ENCODE measurements around the gene SNORC. TPM values are rescaled to one million over a fixed set of nuclear protein-coding genes. Genes with fewer than 3 reads are reported as not detected.

Gene SNORC
- total and polyA plus RNA-seq, 12 donors = 0.70 to 1.7 (median 0.94) TPM

DNA sequence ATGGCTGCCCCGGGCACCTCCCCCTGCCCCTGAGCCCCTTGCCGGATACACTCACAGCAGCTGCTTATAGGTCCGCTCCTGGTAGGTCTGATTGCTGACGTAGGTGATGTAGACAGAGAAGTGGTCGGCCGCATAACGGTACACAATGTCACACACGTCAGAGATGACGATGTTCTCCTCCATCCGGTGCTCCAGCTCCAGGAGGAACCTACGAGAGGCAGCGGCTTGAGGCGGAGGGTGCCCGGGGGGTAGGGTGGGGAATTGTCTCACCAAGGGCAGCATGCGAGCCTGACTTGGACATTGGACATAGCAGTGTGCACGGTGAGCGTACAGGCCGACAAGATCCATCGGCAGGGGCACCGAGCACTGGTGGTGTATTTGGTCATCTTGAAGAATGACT lies 22.8 kb downstream of the SNORC start:
- no peak for DNase-seq
- Histone ChIP-seq H3K9me3 (no peaks in the 10 kb centered on the region), H3K27ac (no peak overlapping the region), H3K4me3 (no peak overlapping the region), H3K27me3 (peaks cover 0 to 51% (median 7%) of the 10 kb centered on the region in 7 donors), H3K36me3 (no peaks in the 10 kb centered on the region), H3K4me1 (peaks cover 0 to 10% (median 6%) of the 10 kb centered on the region in 9 donors)
- intact Hi-C loops (cut with DNase I) = no loop called here
- no peak for ATAC-seq
- WGBS, 2 donors = 90 to 92% methylated on average over 20 of the region's 20 CpGs
- TF ChIP-seq, protein P1, sequence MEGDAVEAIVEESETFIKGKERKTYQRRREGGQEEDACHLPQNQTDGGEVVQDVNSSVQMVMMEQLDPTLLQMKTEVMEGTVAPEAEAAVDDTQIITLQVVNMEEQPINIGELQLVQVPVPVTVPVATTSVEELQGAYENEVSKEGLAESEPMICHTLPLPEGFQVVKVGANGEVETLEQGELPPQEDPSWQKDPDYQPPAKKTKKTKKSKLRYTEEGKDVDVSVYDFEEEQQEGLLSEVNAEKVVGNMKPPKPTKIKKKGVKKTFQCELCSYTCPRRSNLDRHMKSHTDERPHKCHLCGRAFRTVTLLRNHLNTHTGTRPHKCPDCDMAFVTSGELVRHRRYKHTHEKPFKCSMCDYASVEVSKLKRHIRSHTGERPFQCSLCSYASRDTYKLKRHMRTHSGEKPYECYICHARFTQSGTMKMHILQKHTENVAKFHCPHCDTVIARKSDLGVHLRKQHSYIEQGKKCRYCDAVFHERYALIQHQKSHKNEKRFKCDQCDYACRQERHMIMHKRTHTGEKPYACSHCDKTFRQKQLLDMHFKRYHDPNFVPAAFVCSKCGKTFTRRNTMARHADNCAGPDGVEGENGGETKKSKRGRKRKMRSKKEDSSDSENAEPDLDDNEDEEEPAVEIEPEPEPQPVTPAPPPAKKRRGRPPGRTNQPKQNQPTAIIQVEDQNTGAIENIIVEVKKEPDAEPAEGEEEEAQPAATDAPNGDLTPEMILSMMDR (IDR thresholded peaks at IDR 0.05) = no peak

DNA sequence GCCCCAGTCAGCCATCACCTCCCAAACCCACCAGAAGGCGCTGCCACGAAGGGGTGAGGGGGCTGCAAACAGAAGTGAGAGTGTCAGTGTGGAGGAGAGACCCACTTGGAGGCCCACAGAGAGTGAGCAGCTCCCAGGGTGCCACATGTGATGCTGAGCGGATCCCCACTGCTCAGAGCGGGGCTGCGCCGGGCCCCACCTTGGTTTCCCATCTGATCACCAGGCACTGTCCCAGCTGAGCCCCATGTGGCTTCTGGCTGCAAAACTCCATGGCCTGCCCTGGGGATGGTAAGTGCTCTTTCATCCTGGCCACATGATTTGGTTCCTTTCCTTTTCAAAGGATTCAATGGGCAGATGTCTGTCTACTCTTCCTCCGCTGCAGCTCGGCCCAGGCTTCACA lies 23.8 kb downstream of the SNORC start:
- no peak overlapping the region for H3K27ac ChIP-seq
- H3K9me3 ChIP-seq = no peaks in the 10 kb centered on the region
- H3K4me1 ChIP-seq = peaks cover 0 to 10% (median 6%) of the 10 kb centered on the region in 9 donors
- H3K27me3 ChIP-seq = peaks cover 0 to 51% (median 7%) of the 10 kb centered on the region in 7 donors
- DNase-seq (no peak), ATAC-seq (no peak)
- H3K36me3 ChIP-seq = no peaks in the 10 kb centered on the region
- no peak overlapping the region for H3K4me3 ChIP-seq
- WGBS, 2 donors = 92 to 93% methylated on average over 8 of the region's 8 CpGs
- intact Hi-C loops (cut with DNase I) = no loop called here
- TF ChIP-seq, protein P1 (IDR thresholded peaks at IDR 0.05) = no peak

DNA sequence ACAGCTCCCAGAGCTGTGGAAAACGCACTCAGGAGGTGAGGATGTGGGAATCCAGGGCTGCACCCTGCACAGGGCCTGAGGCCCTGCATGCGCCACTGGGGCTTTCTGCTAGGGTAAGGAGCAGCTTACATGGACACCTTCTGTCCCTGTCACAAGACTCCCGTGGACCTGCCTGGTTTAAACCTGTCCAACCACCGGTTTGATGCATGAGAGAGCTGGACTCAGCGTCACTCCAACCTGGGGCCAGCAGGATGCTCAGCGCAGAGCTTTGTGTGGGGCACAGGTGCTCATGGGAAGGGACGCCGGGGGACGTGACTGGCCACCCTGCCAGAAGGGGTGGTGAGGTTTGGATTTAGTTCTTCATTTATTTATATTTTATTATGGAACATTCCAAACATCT lies 24.2 kb downstream of the SNORC start:
- TF ChIP-seq, protein P1 (IDR thresholded peaks at IDR 0.05) = no peak
- 88 to 92% methylated on average over 9 of the region's 9 CpGs for WGBS, 2 donors
- Histone ChIP-seq H3K4me1 (peaks cover 0 to 10% (median 6%) of the 10 kb centered on the region in 9 donors), H3K9me3 (no peaks in the 10 kb centered on the region), H3K27ac (no peak overlapping the region), H3K4me3 (no peak overlapping the region), H3K36me3 (no peaks in the 10 kb centered on the region), H3K27me3 (peaks cover 0 to 51% (median 7%) of the 10 kb centered on the region in 7 donors)
- ATAC-seq = no peak
- intact Hi-C loops (cut with DNase I) = no loop called here
- no peak for DNase-seq

DNA sequence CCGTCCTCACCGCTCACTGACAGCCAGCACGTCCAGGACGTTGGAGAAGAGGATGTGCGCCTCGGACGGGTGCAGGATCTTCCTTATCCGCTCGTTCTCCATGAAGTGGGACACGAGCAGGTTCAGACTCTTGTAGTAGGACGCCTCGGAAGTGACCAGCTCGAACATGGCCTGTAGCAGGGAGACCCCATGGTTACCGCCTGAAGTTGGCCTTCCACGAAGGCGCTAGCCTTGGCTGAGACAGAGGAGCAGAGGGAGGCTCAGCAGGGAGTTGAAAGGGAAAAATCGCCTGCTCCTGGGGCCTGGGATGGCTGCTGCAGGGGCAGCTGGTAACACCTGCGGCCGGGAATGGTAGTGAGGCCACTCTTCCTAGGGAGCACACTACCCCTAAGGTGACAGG lies 24.7 kb downstream of the SNORC start:
- Histone ChIP-seq H3K4me3 (no peak overlapping the region), H3K27ac (no peak overlapping the region), H3K27me3 (peaks cover 0 to 51% (median 7%) of the 10 kb centered on the region in 7 donors), H3K36me3 (no peaks in the 10 kb centered on the region), H3K4me1 (peaks cover 0 to 10% (median 6%) of the 10 kb centered on the region in 9 donors), H3K9me3 (no peaks in the 10 kb centered on the region)
- 81 to 89% methylated on average over 19 of the region's 19 CpGs for WGBS, 2 donors
- DNase-seq (no peak), ATAC-seq (no peak)
- intact Hi-C loops (cut with DNase I) = no loop called here
- TF ChIP-seq, protein P1 (IDR thresholded peaks at IDR 0.05) = no peak

Measured in heart right ventricle (tissue), 16 donors.